ENCODE measurements around the gene LIME1.

LIME1 gene

GRCh38 chr20:63759377-63759901, 23.0 kb downstream of the LIME1 start:
- H3K9me3 ChIP-seq (ENCODE audit: control insufficient read depth, low read length), result no peaks in the 10 kb centered on the region
- H3K23ac ChIP-seq (ENCODE audit: low read length in 2 of 2), result no peak overlapping the region
- H4K8ac ChIP-seq (ENCODE audit: low read length), result no peak overlapping the region
- no peak overlapping the region for H2BK12ac ChIP-seq (ENCODE audit: low read length in 2 of 2)
- H4K91ac ChIP-seq (ENCODE audit: low read length), result no peak overlapping the region
- no peak overlapping the region for H2BK15ac ChIP-seq (ENCODE audit: low read depth, poor library complexity, severe bottlenecking)
- H3K27me3 ChIP-seq (ENCODE audit: control insufficient read depth in 1 of 2, insufficient read depth in 1 of 2, low read length in 2 of 2), result peaks cover 0 to 7% of the 10 kb centered on the region in 2 experiments
- no peak overlapping the region for H3K14ac ChIP-seq (ENCODE audit: low read length in 2 of 2)
- no peak overlapping the region for H3K4me2 ChIP-seq (ENCODE audit: low read length, poor library complexity, severe bottlenecking)
- peaks cover 0 to 11% of the 10 kb centered on the region in 2 experiments for H3K36me3 ChIP-seq (ENCODE audit: control insufficient read depth in 1 of 2, insufficient read depth in 2 of 2, low read depth in 1 of 2, low read length in 2 of 2)
- no peak overlapping the region for H3K27ac ChIP-seq (ENCODE audit: low read length, poor library complexity, severe bottlenecking)
- WGBS, result 67% methylated on average over 3 of the region's 7 CpGs
- H3K4ac ChIP-seq (ENCODE audit: low read depth in 1 of 2, low read length in 2 of 2), result no peak overlapping the region
- H2AK5ac ChIP-seq (ENCODE audit: low read length, severe bottlenecking), result no peak overlapping the region
- no peak overlapping the region for H3K4me3 ChIP-seq (ENCODE audit: insufficient read depth in 1 of 2, low read depth in 1 of 2, low read length in 2 of 2)
- H3K79me1 ChIP-seq (replicated peaks; ENCODE audit: low read length, poor library complexity, severe bottlenecking), result peaks cover 3% of the 10 kb centered on the region
- DNase-seq, result no peak
- H3K9ac ChIP-seq (ENCODE audit: low read length), result no peak overlapping the region
- H3K4me1 ChIP-seq (ENCODE audit: control insufficient read depth, insufficient read depth, low read depth, low read length), result no peaks in the 10 kb centered on the region
- no peak overlapping the region for H2BK120ac ChIP-seq (ENCODE audit: low read depth, low read length)
- H2AFZ ChIP-seq (ENCODE audit: low read depth, low read length), result no peak overlapping the region
- H3K18ac ChIP-seq (ENCODE audit: low read depth in 1 of 2, low read length in 2 of 2), result no peak overlapping the region
- no peak overlapping the region for H2BK5ac ChIP-seq (ENCODE audit: low read depth, low read length, poor library complexity, severe bottlenecking)

GRCh38 chr20:63765082-63765873, 28.8 kb downstream of the LIME1 start:
- Histone ChIP-seq H3K4me2 (ENCODE audit: low read length, poor library complexity, severe bottlenecking) (no peak overlapping the region), H3K27me3 (ENCODE audit: control insufficient read depth in 1 of 2, insufficient read depth in 1 of 2, low read length in 2 of 2) (peaks cover 0 to 16% of the 10 kb centered on the region in 2 experiments), H2AFZ (ENCODE audit: low read depth, low read length) (no peak overlapping the region), H3K9ac (ENCODE audit: low read length) (no peak overlapping the region), H3K18ac (ENCODE audit: low read depth in 1 of 2, low read length in 2 of 2) (no peak overlapping the region), H3K4me3 (ENCODE audit: insufficient read depth in 1 of 2, low read depth in 1 of 2, low read length in 2 of 2) (no peak overlapping the region), H3K23ac (ENCODE audit: low read length in 2 of 2) (no peak overlapping the region), H3K36me3 (ENCODE audit: control insufficient read depth in 1 of 2, insufficient read depth in 2 of 2, low read depth in 1 of 2, low read length in 2 of 2) (peaks cover 0 to 42% of the 10 kb centered on the region in 2 experiments), H3K4me1 (ENCODE audit: control insufficient read depth, insufficient read depth, low read depth, low read length) (no peaks in the 10 kb centered on the region), H3K79me1 (replicated peaks; ENCODE audit: low read length, poor library complexity, severe bottlenecking) (peaks cover 22% of the 10 kb centered on the region), H4K91ac (ENCODE audit: low read length) (no peak overlapping the region), H3K9me3 (ENCODE audit: control insufficient read depth, low read length) (no peaks in the 10 kb centered on the region), H3K4ac (ENCODE audit: low read depth in 1 of 2, low read length in 2 of 2) (no peak overlapping the region), H3K27ac (ENCODE audit: low read length, poor library complexity, severe bottlenecking) (no peak overlapping the region), H3K14ac (ENCODE audit: low read length in 2 of 2) (no peak overlapping the region), H2BK15ac (ENCODE audit: low read depth, poor library complexity, severe bottlenecking) (no peak overlapping the region), H2BK12ac (ENCODE audit: low read length in 2 of 2) (no peak overlapping the region), H4K8ac (ENCODE audit: low read length) (no peak overlapping the region), H2BK5ac (ENCODE audit: low read depth, low read length, poor library complexity, severe bottlenecking) (no peak overlapping the region), H2AK5ac (ENCODE audit: low read length, severe bottlenecking) (no peak overlapping the region), H2BK120ac (ENCODE audit: low read depth, low read length) (no peak overlapping the region)
- WGBS, result 94% methylated on average over 16 of the region's 16 CpGs
- DNase-seq, result no peak

- Histone ChIP-seq H2BK15ac (ENCODE audit: low read depth, poor library complexity, severe bottlenecking) (no peak overlapping the region), H3K36me3 (ENCODE audit: control insufficient read depth in 1 of 2, insufficient read depth in 2 of 2, low read depth in 1 of 2, low read length in 2 of 2) (peaks cover 0 to 48% of the 10 kb centered on the region in 2 experiments), H3K23ac (ENCODE audit: low read length in 2 of 2) (no peak overlapping the region), H2BK12ac (ENCODE audit: low read length in 2 of 2) (no peak overlapping the region), H3K4me3 (ENCODE audit: insufficient read depth in 1 of 2, low read depth in 1 of 2, low read length in 2 of 2) (no peak overlapping the region), H3K27ac (ENCODE audit: low read length, poor library complexity, severe bottlenecking) (no peak overlapping the region), H3K4ac (ENCODE audit: low read depth in 1 of 2, low read length in 2 of 2) (no peak overlapping the region), H3K9ac (ENCODE audit: low read length) (no peak overlapping the region), H3K4me2 (ENCODE audit: low read length, poor library complexity, severe bottlenecking) (no peak overlapping the region), H3K9me3 (ENCODE audit: control insufficient read depth, low read length) (no peaks in the 10 kb centered on the region), H2AFZ (ENCODE audit: low read depth, low read length) (no peak overlapping the region), H3K27me3 (ENCODE audit: control insufficient read depth in 1 of 2, insufficient read depth in 1 of 2, low read length in 2 of 2) (peaks cover 0 to 16% of the 10 kb centered on the region in 2 experiments), H3K79me1 (replicated peaks; ENCODE audit: low read length, poor library complexity, severe bottlenecking) (peaks cover 26% of the 10 kb centered on the region), H2AK5ac (ENCODE audit: low read length, severe bottlenecking) (no peak overlapping the region), H4K8ac (ENCODE audit: low read length) (no peak overlapping the region), H3K14ac (ENCODE audit: low read length in 2 of 2) (no peak overlapping the region), H3K4me1 (ENCODE audit: control insufficient read depth, insufficient read depth, low read depth, low read length) (no peaks in the 10 kb centered on the region), H4K91ac (ENCODE audit: low read length) (no peak overlapping the region), H3K18ac (ENCODE audit: low read depth in 1 of 2, low read length in 2 of 2) (no peak overlapping the region), H2BK5ac (ENCODE audit: low read depth, low read length, poor library complexity, severe bottlenecking) (no peak overlapping the region), H2BK120ac (ENCODE audit: low read depth, low read length) (no peak overlapping the region)
- 93% methylated on average over 7 of the region's 7 CpGs for WGBS
- DNase-seq, result no peak
Measured at GRCh38 chr20:63765902-63766301, 29.4 kb downstream of the LIME1 start.

- 96% methylated on average over 37 of the region's 38 CpGs for WGBS
Measured at GRCh38 chr20:63766695-63767426, 30.4 kb downstream of the LIME1 start.

More at GRCh38 chr20:63766695-63767426, 30.4 kb downstream of the LIME1 start:
- H3K27ac ChIP-seq (ENCODE audit: low read length, poor library complexity, severe bottlenecking), result no peak overlapping the region
- no peaks in the 10 kb centered on the region for H3K9me3 ChIP-seq (ENCODE audit: control insufficient read depth, low read length)
- no peak overlapping the region for H3K4me2 ChIP-seq (ENCODE audit: low read length, poor library complexity, severe bottlenecking)
- no peak overlapping the region for H3K4ac ChIP-seq (ENCODE audit: low read depth in 1 of 2, low read length in 2 of 2)
- no peak overlapping the region for H2AK5ac ChIP-seq (ENCODE audit: low read length, severe bottlenecking)
- no peak overlapping the region for H2BK15ac ChIP-seq (ENCODE audit: low read depth, poor library complexity, severe bottlenecking)
- no peak overlapping the region for H4K8ac ChIP-seq (ENCODE audit: low read length)
- H3K79me1 ChIP-seq (replicated peaks; ENCODE audit: low read length, poor library complexity, severe bottlenecking), result peaks cover 35% of the 10 kb centered on the region
- peaks cover 0 to 54% of the 10 kb centered on the region in 2 experiments for H3K36me3 ChIP-seq (ENCODE audit: control insufficient read depth in 1 of 2, insufficient read depth in 2 of 2, low read depth in 1 of 2, low read length in 2 of 2)
- no peaks in the 10 kb centered on the region for H3K4me1 ChIP-seq (ENCODE audit: control insufficient read depth, insufficient read depth, low read depth, low read length)
- H3K9ac ChIP-seq (ENCODE audit: low read length), result no peak overlapping the region
- H3K23ac ChIP-seq (ENCODE audit: low read length in 2 of 2), result no peak overlapping the region
- H2BK120ac ChIP-seq (ENCODE audit: low read depth, low read length), result no peak overlapping the region
- no peak overlapping the region for H4K91ac ChIP-seq (ENCODE audit: low read length)
- H3K14ac ChIP-seq (ENCODE audit: low read length in 2 of 2), result no peak overlapping the region
- H3K4me3 ChIP-seq (ENCODE audit: insufficient read depth in 1 of 2, low read depth in 1 of 2, low read length in 2 of 2), result no peak overlapping the region
- no peak overlapping the region for H3K18ac ChIP-seq (ENCODE audit: low read depth in 1 of 2, low read length in 2 of 2)
- no peak for DNase-seq
- H2AFZ ChIP-seq (ENCODE audit: low read depth, low read length), result no peak overlapping the region
- H3K27me3 ChIP-seq (ENCODE audit: control insufficient read depth in 1 of 2, insufficient read depth in 1 of 2, low read length in 2 of 2), result peaks cover 0 to 16% of the 10 kb centered on the region in 2 experiments
- H2BK12ac ChIP-seq (ENCODE audit: low read length in 2 of 2), result no peak overlapping the region
- H2BK5ac ChIP-seq (ENCODE audit: low read depth, low read length, poor library complexity, severe bottlenecking), result no peak overlapping the region

Data from mesenchymal stem cell (in vitro differentiated cells and primary cell).